AG08395 (cell line): Measurements from ENCODE around the gene CDC37L1.
"Not testable (repeated sequence)": the region's sequence is repeated elsewhere in the genome, so short reads cannot be mapped to it uniquely, and the experiment has no call there.

Experiments
- DNase-seq: peaks from one replicate; pipeline ENCODE4 v3.0.0; 2012; ENCODE audit warnings: mixed read lengths, low spot score

CDC37L1 gene

GRCh38 chr9:4716163-4716562, 36.8 kb downstream of the CDC37L1 start:
- DNase-seq = no peak

DNA sequence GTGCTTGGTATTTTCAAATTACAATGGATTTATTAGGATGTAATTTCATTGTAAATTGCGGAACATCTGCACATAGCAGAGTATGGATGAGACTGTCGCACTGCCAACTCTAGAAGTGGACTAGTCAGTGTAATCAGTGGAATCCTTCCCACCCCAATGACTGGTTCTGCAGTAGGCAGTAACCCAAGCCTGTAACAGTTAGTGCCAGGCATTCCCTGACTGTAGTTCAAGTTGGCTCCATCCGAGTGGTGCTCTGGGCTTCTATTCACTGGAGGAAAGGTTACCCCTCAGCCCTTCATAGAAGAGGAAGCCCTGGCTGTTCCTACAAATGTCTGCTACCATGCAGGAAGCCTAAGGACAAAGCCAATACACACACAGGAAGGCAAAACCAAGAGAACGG, 38.4 kb downstream of the CDC37L1 start:
- no peak for DNase-seq

GRCh38 chr9:4718911-4719310, 39.5 kb downstream of the CDC37L1 start:
- DNase-seq = no peak

GRCh38 chr9:4721736-4722135, 42.4 kb downstream of the CDC37L1 start:
- no peak for DNase-seq

DNA sequence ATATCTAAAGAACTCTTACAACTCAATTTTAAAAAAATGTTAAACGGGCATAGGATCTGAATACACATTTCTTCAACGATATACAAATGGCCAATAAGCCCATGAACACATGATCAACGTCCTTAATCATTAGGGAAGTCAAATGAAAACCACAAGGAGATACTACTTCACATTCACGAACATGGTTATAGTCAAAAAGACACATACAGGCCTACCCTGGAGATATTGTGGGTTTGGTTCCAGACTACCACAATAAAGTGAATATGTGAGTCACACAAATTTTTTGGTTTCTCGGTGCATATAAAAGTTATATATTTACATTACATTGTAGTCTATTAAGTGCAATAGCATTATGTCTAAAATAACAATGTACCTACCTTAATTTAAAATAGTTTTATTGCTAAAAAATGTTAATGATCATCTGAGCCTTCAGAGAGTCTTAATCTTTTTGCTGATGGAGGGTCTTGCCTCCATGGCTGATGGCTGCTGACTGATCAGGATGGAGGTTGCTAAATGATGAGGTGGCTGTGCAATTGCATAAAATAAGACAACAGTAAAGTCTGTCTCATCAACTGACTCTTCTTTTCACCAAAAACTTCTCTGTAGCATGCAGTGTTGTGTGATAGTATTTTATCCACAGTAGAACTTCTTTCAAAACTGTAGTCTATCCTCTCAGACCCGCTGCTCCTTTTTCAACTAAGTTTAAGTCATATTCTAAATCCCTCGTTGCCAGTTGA, 46.5 kb downstream of the CDC37L1 start:
- DNase-seq = no peak

DNA sequence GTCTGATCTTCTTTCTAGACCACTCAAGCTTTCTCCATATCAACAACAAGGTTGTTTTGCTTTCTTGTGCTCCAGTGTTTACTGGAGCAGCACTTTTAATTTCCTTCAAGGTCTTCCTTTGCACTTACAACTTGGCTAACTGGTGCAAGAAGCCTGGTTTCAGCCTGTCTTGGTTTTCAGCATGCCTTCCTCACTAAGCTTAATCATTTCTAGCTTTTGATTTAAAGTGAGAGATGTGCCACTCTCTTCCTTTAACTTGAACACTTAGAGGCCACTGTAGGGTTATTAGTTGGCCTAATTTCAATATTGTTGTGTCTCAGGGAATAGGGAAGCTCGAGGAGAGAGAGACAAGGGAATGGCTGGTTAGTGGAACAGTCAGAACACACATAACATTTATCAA, 48.2 kb downstream of the CDC37L1 start:
- DNase-seq = no peak

DNA sequence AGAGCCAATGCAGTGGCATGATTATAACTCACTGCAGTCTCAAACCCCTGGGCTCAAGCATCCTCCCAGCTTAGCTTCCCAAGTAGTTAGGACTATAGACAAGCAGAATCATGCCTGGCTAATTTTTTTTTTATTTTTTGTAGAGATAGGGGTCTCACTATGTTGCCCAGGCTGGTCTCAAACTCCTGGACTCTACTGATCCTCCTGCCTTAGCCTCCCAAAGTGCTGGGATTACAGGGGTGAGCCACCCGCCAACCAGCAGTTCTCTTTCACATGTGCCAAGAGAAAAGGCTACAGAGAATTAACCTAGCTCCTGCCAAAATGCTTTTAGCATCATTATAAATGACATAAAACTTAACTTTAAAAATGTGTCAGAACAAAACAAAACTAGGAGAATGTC, 53.5 kb downstream of the CDC37L1 start:
- no peak for DNase-seq

- DNase-seq = no peak
These were observed 54.8 kb downstream of the CDC37L1 start for GRCh38 chr9:4734150-4734549.

DNA sequence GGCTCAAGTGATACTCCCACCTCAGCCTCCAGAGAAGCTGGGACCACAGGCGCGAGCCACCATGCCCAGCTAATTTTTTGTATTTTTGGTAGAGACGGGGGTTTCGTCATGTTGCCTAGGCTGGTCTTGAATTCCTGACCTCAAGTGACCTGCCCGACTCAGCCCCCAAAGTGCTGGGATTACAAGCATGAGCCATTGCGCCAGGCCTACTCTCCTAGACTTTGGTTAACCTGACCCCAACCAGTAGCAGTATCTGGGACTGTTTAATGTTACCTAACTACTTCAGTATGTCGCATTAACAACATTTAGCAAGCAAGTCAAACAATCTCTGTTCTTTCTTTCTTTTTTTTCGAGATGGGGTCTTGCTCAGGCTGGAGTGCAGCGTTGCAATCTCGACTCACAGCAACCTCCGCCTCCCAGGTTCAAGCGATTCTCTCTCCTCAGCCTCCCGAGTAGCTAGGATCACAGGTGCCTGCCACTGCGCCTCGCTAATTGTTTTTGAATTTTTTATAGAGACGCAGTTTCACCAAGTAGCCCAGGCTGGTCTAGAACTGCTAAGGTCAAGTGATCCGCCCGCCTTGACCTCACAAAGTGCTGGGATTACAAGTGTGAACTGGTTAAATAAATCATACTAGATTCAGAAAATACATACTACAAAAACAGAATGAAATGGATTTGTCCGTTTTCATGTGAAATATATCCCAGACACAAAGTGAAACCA, 59.7 kb downstream of the CDC37L1 start:
- no peak for DNase-seq

DNA sequence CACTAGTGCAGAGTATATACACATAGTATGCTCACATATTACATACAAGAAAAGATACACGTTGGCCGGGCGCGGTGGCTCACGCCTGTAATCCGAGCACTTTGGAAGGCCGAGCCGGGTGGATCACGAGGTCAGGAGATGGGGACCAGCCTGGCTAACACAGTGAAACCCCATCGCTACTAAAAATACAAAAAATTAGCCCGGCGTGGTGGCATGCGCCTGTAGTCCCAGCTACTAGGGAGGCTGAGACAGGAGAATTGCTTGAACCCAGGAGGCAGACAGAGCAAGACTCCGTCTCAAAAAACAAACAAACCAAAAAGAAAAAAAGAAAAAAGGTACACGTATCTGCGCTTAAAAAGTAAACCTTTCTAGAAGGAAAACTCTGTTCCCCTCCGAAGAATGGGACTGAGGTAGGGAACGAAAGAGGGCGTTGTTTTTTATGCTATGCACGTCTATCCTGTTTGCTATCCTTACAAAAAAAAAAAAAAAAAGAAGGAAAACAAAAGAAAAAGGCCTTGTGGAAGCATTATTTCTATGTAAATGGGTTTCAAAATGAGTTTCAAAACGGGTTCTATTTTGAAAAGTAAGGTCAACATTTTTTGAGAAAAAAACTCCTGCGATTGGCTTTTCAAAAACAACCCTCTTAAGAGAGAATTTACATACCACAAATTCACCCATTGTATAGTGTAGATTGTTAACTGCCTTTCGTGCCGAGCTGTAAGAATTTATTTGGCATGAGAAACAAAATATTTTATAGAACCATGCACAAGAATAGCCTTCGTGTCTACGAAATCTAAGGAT, 60.4 kb downstream of the CDC37L1 start:
- DNase-seq = no peak

GRCh38 chr9:4740388-4740637, 60.9 kb downstream of the CDC37L1 start:
- no peak for DNase-seq

GRCh38 chr9:4740638-4741364, 61.4 kb downstream of the CDC37L1 start, which contains the start of gene AK3:
AK3 (minus strand) TSS chr9:4741202; CDS start chr9:4741087, 115 bp downstream.
- DNase-seq = peak; percentile 93

GRCh38 chr9:4741365-4742089, 62.2 kb downstream of the CDC37L1 start:
- peak; percentile 21 for DNase-seq

DNA sequence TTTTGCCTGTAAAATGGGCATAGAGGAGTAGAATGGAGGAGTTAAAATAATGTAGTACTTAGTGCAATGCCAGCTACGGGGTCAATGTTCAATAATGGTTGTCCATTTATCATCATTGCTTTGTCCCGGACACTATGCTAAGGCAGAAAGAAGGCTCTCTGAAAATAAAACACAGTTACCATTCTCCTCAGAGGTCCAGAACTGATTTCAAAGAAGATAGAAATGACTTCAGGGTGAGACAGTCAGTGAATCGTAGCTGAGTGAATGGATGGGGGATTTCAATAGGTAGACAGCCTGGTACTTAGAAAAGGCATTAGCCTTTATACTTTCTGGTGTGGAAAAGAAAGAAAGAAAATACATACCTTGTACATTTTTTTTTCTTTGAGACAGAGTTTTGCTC, 62.9 kb downstream of the CDC37L1 start:
- DNase-seq = no peak

DNA sequence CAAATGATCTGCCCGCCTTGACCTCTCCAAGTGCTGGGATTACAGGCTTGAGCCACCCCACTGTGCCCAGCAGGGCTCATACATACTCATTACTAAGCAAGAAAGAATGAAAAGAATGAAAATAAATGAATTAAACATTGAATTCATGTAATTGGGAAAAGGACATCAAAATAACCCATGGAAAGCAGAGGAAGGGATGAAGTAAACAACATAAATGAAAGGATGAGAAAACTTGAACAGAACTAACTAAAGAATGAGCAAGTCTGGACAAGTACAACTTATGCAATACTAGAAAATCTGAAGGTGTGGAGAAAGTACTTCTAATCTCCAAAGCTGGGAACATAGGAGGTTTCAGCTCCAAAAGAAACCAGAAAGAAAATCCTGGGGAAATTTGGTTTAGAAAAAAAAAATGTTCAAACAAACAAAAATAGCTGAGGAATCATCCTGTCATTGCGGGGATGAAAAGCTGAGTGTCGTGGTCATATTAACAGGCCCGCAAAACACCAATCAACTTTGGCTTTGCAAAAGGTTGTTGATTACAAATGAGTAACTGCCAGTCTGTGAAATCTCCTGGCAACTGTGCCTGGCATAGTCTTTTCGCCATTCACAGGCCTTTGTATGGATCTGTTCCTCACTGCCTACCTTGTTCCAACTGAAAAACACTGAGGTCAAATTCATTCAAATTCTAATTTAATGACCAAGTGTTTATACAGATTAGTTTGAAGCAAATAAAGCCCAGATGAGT, 63.9 kb downstream of the CDC37L1 start:
- DNase-seq = no peak

DNA sequence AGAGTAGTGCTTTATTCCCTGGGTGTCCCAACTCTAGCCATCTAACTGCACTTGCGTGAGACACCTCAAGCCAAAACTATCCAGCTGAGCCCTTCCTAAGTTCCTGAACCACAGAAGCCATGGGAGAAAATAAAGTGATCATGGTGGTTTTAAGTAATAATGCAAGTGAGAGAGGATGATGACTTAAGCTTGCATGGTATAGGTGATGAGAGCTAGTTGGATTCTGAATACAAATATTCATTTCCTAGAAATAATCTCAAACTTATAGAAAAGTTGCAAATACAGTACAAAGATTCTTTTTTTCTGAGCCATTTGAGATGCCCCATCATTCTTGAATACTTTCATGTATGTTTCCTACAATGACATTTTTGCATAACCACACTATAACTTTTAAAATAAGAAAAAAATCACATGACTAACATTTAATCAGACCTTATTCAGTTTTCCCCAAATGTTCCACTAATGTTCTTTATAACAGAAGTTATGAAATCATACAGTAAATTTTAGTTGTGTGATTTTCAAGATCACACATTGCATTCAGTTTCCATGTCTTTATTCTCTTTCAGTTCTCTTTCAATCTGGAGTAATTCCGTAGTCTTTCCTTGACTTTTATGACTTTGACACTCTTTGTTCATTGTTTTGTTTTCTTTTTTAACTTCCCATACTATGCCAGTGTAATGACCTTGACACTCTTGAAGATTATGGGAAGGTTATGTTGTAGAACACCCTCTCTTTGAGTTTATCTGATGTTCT, 67.1 kb downstream of the CDC37L1 start:
- DNase-seq = no peak

DNA sequence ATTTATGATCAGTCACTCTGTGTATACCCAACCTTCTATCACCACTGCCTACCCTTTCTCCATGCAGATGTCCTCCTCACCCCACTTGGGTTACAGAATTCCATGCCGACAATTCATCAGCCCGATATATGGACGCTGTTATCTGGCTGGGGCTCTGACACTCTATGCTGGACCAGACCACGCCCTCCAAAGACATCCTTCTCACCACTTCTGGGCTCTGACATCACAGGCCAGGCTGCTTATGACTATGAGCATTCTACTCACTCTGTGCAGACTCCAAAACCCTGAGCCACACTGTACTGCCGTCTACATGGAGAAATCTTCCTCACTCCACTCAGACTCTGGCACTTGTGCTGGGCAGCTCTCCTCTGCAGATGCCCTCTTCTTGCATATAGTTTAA, 69.2 kb downstream of the CDC37L1 start:
- DNase-seq = no peak

GRCh38 chr9:4750023-4750673, 70.8 kb downstream of the CDC37L1 start:
- peak; percentile 59 for DNase-seq

DNA sequence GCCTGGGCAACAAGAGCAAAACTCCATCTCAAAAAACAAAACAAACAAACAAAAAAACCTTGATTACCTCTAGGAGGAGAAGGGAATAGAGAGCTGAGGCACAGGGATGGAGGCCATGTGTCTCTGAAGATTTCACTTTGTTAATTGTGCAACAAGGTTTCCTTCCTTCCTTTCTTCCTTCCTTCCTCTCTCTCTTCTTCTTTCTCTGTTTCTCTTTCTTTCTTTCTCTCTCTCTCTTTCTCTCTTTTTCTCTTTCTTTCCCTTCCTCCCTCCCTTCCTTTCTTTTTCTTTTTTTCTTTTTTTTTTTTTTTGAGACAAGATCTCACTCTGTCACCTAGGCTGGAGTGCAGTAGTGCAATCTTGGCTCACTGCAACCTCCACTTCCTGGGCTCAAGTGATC, 75.2 kb downstream of the CDC37L1 start:
- not testable (repeated sequence) for DNase-seq
